GM18907 (cell line): ENCODE data around the gene KLHL18.
A peak's percentile ranks its signal among the peaks of the same experiment; 100 is the strongest.
"Not testable (repeated sequence)": the region's sequence is repeated elsewhere in the genome, so short reads cannot be mapped to it uniquely, and the experiment has no call there.

Source experiments
- ATAC-seq: cut with Tn5 transposase; IDR thresholded peaks from one replicate; pipeline ENCODE4 v1.9.1; 2021; ENCODE audit warnings: mild to moderate bottlenecking, moderate library complexity; ENCODE audit not compliant: unreplicated experiment

Gene KLHL18

DNA sequence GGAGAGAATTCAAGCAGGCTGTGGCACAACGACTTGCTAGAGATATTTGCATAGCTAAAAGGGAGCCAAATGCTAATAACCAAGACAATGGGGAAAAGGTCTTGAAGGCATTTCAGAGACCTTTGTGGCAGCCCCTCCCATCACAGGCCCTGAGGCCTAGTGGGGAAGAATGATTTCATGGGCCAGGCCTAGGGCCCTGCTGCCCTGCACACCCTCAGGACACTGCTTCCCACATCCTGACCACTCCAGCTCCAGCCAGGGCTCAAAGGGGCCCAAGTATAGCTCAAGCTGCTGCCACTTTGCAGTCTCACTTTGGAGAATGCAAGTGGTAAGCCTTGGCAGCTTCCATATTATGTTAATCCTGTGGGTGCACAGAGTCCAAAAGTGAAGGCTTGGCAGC, 76.6 kb downstream of the KLHL18 start:
- ATAC-seq: no peak

- not testable (repeated sequence) for ATAC-seq
Measured at GRCh38 chr3:47360110-47360517, 77.4 kb downstream of the KLHL18 start.

- ATAC-seq: no peak
Measured at GRCh38 chr3:47362701-47363100, 80.0 kb downstream of the KLHL18 start.

- ATAC-seq: no peak
Measured at GRCh38 chr3:47365213-47366153, 82.7 kb downstream of the KLHL18 start.

DNA sequence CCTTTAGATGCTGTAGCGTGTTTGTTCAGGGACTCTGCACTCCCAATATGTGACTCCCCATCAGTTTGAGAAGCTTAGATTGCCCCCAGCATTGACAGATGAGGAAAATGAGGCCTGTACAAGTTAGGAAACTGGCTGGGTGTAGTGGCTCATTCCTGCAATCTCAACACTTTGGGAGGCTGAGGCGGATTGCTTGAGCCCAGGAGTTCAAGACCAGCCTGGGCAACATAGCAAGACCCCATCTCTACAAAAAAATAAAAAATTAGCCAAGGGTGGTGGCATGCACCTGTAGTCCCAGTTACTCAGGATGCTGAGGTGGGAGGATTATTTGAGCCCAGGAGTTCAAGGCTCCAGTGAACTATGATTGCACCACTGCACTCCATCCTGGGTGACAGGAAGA, 84.1 kb downstream of the KLHL18 start:
- no peak for ATAC-seq

- ATAC-seq: no peak
Measured at GRCh38 chr3:47367631-47368030, 84.9 kb downstream of the KLHL18 start.

DNA sequence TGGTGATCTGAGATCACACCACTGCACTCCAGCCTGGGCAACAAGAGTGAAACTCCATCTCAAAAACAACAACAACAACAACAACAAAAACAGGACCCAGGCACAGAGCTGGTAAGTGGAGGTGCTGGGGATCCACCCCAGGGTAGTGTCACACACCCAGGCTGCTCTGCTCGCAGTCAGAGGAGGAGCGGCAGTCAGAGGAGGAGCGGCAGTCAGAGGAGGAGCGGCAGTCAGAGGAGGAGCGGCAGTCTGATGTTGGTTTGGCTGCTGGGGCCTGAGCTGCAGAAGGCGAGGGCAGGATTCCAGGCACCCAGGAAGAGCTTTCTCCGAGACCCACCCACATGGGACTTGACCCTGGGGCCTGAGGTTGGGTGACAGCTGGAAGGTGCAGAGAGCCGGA, 87.3 kb downstream of the KLHL18 start:
- ATAC-seq: not testable (repeated sequence)

- no peak for ATAC-seq
Measured at GRCh38 chr3:47370887-47371697, 88.3 kb downstream of the KLHL18 start.

DNA sequence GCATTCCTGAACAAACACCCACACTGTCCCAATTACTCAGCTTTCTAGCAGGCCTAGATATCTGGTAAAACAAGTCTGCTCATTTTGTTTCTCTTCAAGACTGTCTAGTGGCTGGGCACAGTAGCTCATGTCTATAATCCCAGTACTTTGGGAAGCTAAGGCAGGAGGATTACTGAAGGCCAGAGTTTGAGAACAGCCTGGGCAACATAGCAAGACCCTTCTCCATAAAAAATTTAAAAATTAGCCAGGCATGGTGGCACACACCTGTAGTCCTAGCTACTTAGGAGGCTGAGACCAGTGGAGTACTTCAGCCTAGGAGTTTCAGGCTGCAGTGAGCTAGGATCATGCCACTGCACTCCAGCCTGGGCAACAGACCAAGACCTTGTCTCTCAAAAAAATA, 91.8 kb downstream of the KLHL18 start:
- ATAC-seq: no peak

DNA sequence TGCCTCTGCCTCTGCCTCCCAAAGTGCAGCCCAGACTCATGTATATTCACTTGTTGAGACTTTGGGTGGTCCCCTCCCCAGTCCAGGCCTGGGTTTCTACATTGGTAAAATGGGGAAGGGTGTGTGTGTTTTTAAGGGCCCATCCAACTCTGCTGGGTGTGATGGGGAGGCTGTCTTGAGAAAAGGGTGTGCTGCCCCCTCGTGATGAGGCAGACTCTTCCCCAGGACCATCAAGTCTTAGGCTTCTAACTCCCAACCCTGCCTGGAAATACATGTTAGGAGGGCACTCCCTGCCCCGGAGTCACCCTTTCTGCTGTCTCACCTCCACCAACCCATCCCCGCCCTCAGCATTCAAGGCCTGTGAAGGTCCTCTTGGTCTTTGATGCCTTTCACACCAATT, 93.6 kb downstream of the KLHL18 start:
- ATAC-seq: no peak

GRCh38 chr3:47377186-47377585, 94.4 kb downstream of the KLHL18 start:
- ATAC-seq: no peak

- ATAC-seq: no peak
Measured at GRCh38 chr3:47378869-47379268, 96.1 kb downstream of the KLHL18 start.

DNA sequence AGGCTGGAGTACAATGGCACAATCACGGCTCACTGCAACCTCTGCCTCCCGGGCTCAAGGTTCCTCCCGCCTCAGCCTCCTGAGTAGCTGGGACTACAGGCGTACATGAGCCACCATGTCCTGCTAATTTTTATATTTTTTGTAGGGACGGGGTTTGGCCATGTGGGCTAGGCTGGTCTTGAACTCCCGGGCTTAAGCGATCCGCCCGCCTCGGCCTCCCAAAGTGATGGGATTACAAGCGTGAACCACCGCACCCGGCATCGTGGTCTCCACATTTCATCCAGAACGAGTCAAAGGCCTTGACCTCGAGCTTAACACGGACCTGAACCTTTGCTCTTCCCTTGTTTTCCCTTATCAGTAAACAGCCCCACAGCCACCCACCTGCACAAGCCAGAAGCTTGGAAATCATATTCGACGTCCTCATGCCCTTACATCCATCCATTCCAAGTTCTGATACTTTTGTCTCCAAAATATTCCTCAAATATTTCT, 96.7 kb downstream of the KLHL18 start:
- no peak for ATAC-seq

- ATAC-seq: no peak
Measured at GRCh38 chr3:47380026-47380600, 97.4 kb downstream of the KLHL18 start.

- peak; percentile 83 for ATAC-seq
Measured at GRCh38 chr3:47380601-47381316, 98.0 kb downstream of the KLHL18 start, which contains the start of gene PTPN23. Gene PTPN23 (plus strand): TSS chr3:47381021. CDS start chr3:47381097, 76 bp downstream.

GRCh38 chr3:47381317-47382157, 98.8 kb downstream of the KLHL18 start:
- ATAC-seq: peak; percentile 66

DNA sequence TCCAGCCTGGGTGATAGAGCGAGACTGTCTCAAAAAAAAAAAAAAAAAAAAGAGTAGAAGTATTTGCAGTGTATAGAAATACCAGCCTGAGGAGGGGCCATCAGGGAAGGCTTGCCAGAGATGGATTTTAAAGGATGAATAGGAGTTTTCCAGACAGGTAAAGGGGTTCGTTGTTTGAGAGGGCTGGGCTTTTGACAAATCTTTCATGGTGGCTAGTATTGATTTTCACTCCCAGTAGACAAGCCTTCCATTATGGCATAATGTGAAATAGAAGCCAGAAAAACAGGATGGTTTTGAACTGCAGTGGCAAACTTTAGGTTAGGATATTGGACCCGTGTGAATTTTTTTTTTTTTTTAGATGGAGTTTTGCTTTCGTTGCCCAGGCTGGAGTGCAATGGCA, 101.7 kb downstream of the KLHL18 start:
- no peak for ATAC-seq

- no peak for ATAC-seq
Measured at GRCh38 chr3:47385007-47385406, 102.3 kb downstream of the KLHL18 start.

GRCh38 chr3:47385796-47386195, 103.1 kb downstream of the KLHL18 start:
- ATAC-seq: no peak

- no peak for ATAC-seq
Measured at GRCh38 chr3:47392933-47393332, 110.2 kb downstream of the KLHL18 start.
